Stimulated activated CD4-positive, alpha-beta T cell treated with anti-CD3 and anti-CD28 coated beads, Interleukin-4, amount 100 ng/mL, for 1 hour (primary cell): ENCODE data around the gene LYPD8.
"Not testable (repeated sequence)": the region's sequence is repeated elsewhere in the genome, so short reads cannot be mapped to it uniquely, and the experiment has no call there.

Experiments used
- DNase-seq: peaks from one replicate; pipeline ENCODE4 v3.0.0-alpha.2; 2020

LYPD8 gene

DNA sequence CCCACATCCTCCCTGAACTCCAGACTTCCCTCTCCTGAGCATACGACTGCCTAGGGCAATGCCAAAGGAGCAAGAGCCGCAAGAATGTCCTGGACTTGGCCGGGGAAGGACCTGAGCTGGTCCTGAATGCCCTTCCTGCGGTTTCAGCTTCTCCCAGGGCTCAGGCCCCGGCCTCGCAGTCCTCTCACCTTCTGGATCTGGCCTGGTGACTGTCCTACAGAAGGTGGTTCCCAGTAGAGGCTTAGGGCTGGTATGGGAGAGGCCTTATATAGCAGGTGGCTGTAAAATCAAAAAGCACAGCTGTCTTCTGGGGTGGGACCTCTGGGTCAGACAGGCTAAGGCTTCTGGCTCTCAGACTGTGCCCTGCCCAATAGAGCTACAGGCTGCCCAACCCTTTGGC is at the start of gene LYPD8:
Gene LYPD8, minus strand, starts transcription at position 243 of the 400 bp plus-strand sequence. CDS start 4,678 bp downstream, outside the sequence.
- no peak for DNase-seq

GRCh38 chr1:248804771-248805681 is 49.5 kb upstream of the LYPD8 start:
- no peak for DNase-seq

- not testable (repeated sequence) for DNase-seq
Observed at GRCh38 chr1:248803501-248803900, 47.9 kb upstream of the LYPD8 start.

DNA sequence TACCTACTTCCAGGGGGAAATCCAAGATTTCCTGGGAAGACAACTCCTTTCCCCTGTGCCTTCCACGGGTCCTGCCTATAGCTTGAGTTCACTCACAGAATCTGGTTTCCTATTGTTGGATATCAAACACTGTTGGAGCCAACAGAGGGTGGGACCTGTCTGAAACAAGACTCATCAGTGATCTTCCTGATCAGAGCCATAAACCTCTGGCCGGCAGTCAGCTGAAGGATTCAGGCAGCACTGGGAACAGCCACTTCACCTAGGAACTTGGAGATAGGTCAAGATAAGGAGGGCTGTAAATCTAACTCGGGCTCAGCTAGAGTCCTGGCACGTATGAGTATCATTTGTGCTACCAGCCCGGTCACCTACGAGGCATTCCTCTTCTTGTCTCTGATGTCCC is 46.9 kb upstream of the LYPD8 start:
- no peak for DNase-seq

GRCh38 chr1:248800459-248800858 is 44.9 kb upstream of the LYPD8 start:
- DNase-seq, result no peak

- no peak for DNase-seq
Observed at GRCh38 chr1:248798791-248799190, 43.2 kb upstream of the LYPD8 start.

GRCh38 chr1:248794663-248795062 is 39.1 kb upstream of the LYPD8 start:
- not testable (repeated sequence) for DNase-seq

- DNase-seq, result no peak
Observed at GRCh38 chr1:248793592-248793991, 38.0 kb upstream of the LYPD8 start.

DNA sequence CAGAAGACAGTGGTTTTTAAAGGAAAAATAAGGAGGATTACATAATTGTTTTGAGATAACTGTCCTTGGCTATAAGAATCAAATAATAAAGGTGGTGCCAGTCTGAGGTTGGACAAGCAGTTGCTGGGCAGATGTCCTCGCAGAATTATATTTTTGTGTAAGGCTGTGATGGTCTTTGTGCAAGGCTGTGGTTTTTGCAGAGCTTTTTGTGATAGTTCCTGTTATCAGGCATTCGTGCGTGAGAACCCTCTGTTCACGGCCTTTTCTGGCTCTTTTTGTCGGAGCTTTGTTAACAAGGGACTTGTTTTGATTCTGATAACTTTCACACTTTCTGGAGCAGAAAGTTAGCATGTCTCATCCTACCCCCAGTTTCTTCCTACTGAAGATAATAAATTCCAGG is 36.8 kb upstream of the LYPD8 start:
- DNase-seq, result no peak

GRCh38 chr1:248791010-248791409 is 35.5 kb upstream of the LYPD8 start:
- no peak for DNase-seq

DNA sequence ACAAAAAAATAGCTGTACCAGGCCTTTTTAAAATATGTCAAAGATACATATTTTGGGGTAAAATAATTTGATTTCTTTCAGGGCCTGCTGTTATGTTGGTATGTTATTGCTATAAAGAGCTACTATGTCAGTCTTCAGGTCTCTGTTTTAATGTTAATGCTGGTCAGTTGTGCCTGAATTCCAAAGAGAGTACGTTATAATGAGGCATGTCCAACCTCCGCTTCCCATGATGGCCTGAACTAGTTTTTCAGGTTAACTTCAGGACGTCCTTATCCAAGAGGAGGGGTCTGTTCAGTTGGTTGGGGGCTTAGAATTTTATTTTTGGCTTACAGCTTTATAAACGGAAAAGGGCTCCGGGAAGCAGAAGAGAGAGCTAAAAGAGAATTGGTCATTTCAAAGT is 34.9 kb upstream of the LYPD8 start:
- DNase-seq, result no peak

DNA sequence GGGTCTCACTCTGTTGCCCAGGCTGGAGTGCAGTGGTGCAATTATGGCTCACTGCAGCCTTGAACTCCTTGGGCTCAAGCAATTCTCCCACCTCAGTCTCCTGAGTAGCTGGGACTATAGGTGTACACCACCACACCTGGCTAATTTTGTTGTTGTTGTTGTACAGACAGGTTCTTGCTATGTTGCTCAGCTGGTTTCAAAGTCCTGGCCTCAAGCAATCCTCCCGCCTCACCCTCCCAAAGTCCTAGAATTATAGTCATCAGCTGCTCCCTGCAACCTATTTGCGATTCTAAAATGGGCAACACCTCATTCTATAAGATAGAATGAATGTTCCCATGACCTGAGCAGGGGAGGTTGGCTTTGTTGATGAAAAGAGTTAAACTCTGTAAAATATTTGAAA is 33.8 kb upstream of the LYPD8 start:
- not testable (repeated sequence) for DNase-seq

DNA sequence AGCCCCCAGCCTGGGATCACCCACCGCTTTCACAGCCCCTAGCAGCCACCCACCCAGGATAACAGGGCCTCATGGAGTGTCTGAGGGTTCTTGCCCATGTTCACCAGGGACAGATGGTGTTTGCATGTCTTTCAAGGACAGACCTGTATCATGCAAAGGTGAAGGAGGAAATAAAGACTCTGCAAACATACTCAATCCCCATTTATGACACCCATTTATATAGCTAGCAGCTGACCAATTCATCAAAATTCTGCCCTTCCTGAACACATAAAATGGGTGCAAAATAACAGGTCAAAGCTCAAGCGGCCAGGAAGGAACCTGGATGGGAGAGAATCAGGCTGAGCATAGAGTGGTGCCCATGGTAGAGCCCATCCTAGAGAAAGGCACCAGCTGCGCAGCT is 32.8 kb upstream of the LYPD8 start:
- no peak for DNase-seq

DNA sequence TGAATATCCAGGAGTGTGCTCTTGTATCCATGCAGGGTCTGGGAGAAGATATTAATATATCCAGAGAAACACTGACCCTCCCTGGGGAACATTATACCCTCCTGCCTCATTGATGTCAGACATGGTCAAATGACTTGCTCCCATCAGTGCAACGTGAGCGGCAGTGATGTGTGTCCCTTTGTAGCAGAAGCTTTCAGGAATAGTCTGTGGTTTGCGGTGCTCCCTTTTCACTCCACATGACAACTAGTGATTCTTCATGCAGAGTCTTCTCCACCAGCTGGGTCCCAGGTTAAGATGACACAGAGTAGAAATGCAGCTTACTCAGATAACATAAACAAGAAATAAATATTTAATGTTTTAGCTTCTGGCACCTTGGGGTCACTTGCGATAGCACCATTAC is 31.9 kb upstream of the LYPD8 start:
- no peak for DNase-seq

DNA sequence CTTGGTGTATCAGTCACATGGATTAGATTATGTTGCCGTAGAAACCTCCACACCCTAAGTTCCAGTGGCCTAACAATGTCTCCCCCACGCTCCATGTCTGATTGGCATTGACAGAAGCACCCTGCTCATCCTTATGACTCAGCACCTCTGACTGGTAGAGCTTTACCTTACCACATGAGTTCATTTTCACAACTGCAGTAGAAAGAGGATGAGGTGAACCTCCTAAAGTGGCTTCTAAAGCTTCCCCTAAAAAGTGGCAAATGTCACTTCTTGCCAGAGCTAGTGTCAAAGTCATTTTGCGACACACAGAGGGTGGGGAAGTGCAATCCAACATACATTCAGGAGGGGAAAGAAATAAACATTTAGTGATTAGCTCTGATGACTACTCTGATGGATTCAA is 30.6 kb upstream of the LYPD8 start:
- no peak for DNase-seq

DNA sequence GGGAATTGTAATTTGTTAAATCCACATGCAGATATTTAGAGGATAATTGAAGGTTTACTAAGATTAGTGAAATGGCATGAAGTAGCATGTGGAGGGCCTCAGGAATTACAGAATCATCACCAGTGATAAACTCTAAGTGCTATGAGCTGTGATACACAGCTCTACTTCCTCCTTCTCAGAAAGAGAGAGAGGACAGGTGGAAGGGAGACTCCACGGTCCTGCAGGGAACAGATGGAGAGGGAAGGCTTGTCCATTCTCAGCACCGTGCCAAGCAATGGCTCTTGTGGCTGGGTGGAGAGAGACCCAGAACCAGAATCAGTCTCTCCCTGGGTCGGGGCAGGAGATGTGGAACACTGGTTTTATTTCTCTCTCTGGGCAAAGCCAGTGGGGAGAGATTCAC is 27.8 kb upstream of the LYPD8 start:
- no peak for DNase-seq

GRCh38 chr1:248782416-248783141 is 27.0 kb upstream of the LYPD8 start:
- DNase-seq, result no peak

DNA sequence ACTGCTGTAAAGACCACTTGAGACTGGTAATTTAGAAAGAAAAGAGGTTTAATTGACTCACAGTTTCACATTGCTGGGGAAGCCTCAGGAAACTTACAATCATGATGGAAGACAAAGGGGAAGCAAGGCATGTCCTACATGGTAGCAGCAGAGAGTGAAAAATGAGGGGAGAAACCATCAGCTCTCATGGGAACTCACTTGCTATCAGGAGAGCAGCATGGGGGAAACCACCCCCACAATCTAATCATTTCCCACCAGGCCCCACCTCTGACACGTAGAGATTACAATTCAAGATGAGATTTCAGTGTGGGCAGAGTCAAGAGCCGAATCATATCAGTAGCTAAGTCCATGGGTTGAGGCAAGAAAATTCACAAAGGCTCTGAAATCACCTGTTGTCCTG is 23.8 kb upstream of the LYPD8 start:
- DNase-seq, result no peak

GRCh38 chr1:248778906-248779305 is 23.3 kb upstream of the LYPD8 start:
- DNase-seq, result no peak

GRCh38 chr1:248776991-248777390 is 21.4 kb upstream of the LYPD8 start:
- no peak for DNase-seq

GRCh38 chr1:248775441-248775840 is 19.9 kb upstream of the LYPD8 start:
- no peak for DNase-seq

GRCh38 chr1:248759644-248760043 is 4.1 kb upstream of the LYPD8 start:
- DNase-seq, result no peak

DNA sequence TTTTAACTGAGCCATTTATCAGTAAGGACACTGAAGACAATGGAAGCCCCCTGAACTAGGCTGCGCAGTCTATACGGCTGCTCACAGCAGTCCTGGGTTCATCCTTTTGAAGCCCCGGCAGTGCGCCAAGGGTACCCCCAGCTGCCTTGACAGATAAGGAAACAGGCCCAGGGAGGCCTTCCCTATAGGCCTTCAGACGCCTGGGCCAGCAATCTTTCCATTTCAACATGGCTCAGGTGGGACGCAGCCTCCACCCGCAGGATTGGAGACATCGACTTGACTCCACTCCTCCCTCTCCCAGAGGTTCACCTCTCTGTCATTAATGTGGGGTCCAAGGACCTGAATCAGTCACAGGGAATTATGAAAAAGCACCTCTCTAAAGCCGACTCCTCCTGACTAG is 2.8 kb upstream of the LYPD8 start:
- no peak for DNase-seq

DNA sequence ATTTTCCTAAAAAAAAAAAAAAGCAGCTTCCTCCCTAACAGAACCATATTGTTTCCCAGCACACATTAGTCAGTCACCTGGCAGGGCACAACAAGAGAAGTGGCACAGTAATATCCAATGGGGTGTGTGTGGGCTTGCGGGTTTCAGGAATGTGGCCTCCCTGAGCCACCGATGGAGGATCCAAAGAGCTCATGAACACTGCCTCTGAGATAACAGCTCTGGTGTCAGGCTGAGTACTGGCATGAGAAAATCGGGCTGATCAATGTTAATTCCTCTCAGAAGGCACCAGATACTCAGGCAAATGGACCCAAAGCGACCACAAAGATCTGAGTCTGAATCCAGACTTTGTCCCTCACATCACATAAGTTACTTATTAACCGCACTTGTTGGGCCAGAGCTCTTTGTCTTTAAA is 2.2 kb upstream of the LYPD8 start:
- no peak for DNase-seq
